ENCODE measurements around the gene OR9I1. TPM values are rescaled to one million over a fixed set of nuclear protein-coding genes. Genes with fewer than 3 reads are reported as not detected.

The OR9I1 gene
- total RNA-seq, 2 donors from 2014 or later, result not detected

GRCh38 chr11:58142761-58143160, 17.4 kb upstream of the OR9I1 start:
- 64% methylated on average over 1 of the region's 1 CpG for WGBS
- TF ChIP-seq CTCF (IDR thresholded peaks at IDR 0.05) (no peak), POLR2A (IDR thresholded peaks at IDR 0.05) (no peak), POLR2AphosphoS5 (IDR thresholded peaks at IDR 0.05) (no peak)
- no peak for DNase-seq (ENCODE audit: low spot score)
- no peaks in the 10 kb centered on the region for H3K27me3 ChIP-seq (replicated peaks; ENCODE audit: insufficient read depth)
- H3K4me3 ChIP-seq, result no peak overlapping the region
- no peaks in the 10 kb centered on the region for H3K9me3 ChIP-seq
- intact Hi-C loops (cut with DNase I), result no loop called here
- H3K36me3 ChIP-seq, result no peaks in the 10 kb centered on the region
- no peak overlapping the region for H3K27ac ChIP-seq
- H3K4me1 ChIP-seq (replicated peaks), result no peaks in the 10 kb centered on the region

DNA sequence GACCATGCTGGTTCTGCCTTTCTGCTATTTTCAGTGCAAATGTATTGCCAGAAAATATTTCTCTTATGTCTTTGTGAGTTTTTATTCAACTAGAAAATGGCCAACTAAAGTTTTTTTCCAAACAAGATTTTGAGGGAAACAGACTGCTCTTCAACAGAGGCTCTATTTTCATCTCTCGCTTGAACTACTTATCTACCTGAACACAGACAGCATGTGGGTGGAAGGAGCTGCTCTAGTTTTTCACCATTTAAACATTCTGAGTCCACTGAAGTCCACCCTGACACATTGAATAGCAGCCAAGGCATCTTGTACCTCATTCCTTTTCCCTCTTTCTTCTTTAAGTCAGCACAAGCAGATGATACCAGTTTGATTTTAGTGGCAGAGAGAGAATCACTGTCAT, 9.8 kb upstream of the OR9I1 start:
- Histone ChIP-seq H3K4me3 (no peak overlapping the region), H3K4me1 (replicated peaks) (no peaks in the 10 kb centered on the region), H3K9me3 (no peaks in the 10 kb centered on the region), H3K27ac (no peak overlapping the region), H3K36me3 (no peaks in the 10 kb centered on the region), H3K27me3 (replicated peaks; ENCODE audit: insufficient read depth) (no peaks in the 10 kb centered on the region)
- no peak for DNase-seq (ENCODE audit: low spot score)
- TF ChIP-seq POLR2AphosphoS5 (IDR thresholded peaks at IDR 0.05) (no peak), CTCF (IDR thresholded peaks at IDR 0.05) (no peak), POLR2A (IDR thresholded peaks at IDR 0.05) (no peak)
- 91% methylated on average over 1 of the region's 1 CpG for WGBS
- intact Hi-C loops (cut with DNase I), result no loop called here

GRCh38 chr11:58134151-58134550, 8.8 kb upstream of the OR9I1 start:
- no peak overlapping the region for H3K27ac ChIP-seq
- H3K27me3 ChIP-seq (replicated peaks; ENCODE audit: insufficient read depth), result no peaks in the 10 kb centered on the region
- H3K9me3 ChIP-seq, result no peaks in the 10 kb centered on the region
- no peak overlapping the region for H3K4me3 ChIP-seq
- intact Hi-C loops (cut with DNase I), result no loop called here
- no peaks in the 10 kb centered on the region for H3K36me3 ChIP-seq
- no peaks in the 10 kb centered on the region for H3K4me1 ChIP-seq (replicated peaks)
- 75% methylated on average over 1 of the region's 1 CpG for WGBS
- DNase-seq (ENCODE audit: low spot score), result no peak
- TF ChIP-seq CTCF (IDR thresholded peaks at IDR 0.05) (no peak), POLR2A (IDR thresholded peaks at IDR 0.05) (no peak), POLR2AphosphoS5 (IDR thresholded peaks at IDR 0.05) (no peak)

DNA sequence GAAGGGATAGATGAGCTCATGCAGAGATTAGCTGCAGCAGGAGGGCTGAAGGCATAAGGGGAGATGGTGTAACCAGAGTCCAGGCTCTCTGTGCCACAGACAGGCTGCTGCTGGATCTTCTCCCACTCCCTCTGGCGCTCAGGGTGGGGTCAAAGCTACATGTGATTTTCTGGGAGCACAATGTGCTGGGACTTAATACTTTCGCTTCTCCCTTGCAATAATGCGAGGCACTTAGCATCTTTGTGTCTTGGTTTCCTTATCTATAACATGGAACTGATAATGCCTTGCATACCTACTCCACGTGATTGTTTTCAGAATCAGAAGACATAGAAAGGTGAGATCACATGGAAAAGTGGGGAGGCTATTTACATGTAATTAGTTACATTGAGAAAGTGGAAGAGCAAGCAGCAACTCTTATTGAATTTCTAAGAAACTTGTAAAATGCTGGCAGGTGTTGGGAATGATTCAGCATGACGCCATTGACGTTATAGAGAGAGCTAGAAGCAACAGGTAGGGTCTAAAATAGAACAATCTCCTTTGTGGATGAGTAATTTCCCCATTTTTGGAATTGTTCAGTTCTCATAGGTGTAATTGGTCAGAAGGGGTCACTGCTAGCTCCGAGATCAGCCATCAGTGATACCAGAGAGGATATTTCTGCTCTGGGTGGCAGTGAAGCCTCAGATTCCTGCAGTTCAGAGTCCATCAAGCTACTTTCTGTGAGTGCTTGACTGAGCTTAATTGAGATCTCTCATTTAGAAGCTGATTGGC, 8.2 kb upstream of the OR9I1 start:
- Histone ChIP-seq H3K36me3 (no peaks in the 10 kb centered on the region), H3K27me3 (replicated peaks; ENCODE audit: insufficient read depth) (no peaks in the 10 kb centered on the region), H3K9me3 (no peaks in the 10 kb centered on the region), H3K4me3 (no peak overlapping the region), H3K27ac (no peak overlapping the region), H3K4me1 (replicated peaks) (no peaks in the 10 kb centered on the region)
- TF ChIP-seq POLR2A (IDR thresholded peaks at IDR 0.05) (no peak), POLR2AphosphoS5 (IDR thresholded peaks at IDR 0.05) (no peak), CTCF (IDR thresholded peaks at IDR 0.05) (no peak)
- intact Hi-C loops (cut with DNase I), result no loop called here
- WGBS, result 63% methylated on average over 7 of the region's 7 CpGs
- DNase-seq (ENCODE audit: low spot score), result no peak

GRCh38 chr11:58127350-58127749, 2.0 kb upstream of the OR9I1 start:
- intact Hi-C loops (cut with DNase I), result no loop called here

More at GRCh38 chr11:58127350-58127749, 2.0 kb upstream of the OR9I1 start:
- no peaks in the 10 kb centered on the region for H3K4me1 ChIP-seq (replicated peaks)
- TF ChIP-seq POLR2A (IDR thresholded peaks at IDR 0.05) (no peak), CTCF (IDR thresholded peaks at IDR 0.05) (no peak)
- H3K36me3 ChIP-seq, result no peaks in the 10 kb centered on the region
- DNase-seq (ENCODE audit: low spot score), result no peak
- H3K27me3 ChIP-seq (replicated peaks; ENCODE audit: insufficient read depth), result no peaks in the 10 kb centered on the region
- no peak overlapping the region for H3K4me3 ChIP-seq
- H3K27ac ChIP-seq, result no peak overlapping the region
- H3K9me3 ChIP-seq, result no peaks in the 10 kb centered on the region

Measured in prostate gland (tissue), 2 donors.